Immature natural killer cell (primary cell): Measurements from ENCODE around the gene GSG1L. TPM values are rescaled to one million over a fixed set of nuclear protein-coding genes. Genes with fewer than 3 reads are reported as not detected.

Experiments
- DNase-seq, 3 donors: peaks; one replicate each; pipeline ENCODE4 v3.0.0; 2022; ENCODE audit warnings: mixed read lengths in 1 of 3
- H3K27ac Mint-ChIP-seq, 6 donors: one replicate each; pipeline ENCODE4 v1.8.0; 2020; ENCODE audit warnings: mixed read lengths in 6 of 6, mild to moderate bottlenecking in 5 of 6, inconsistent platforms in 4 of 6, moderate library complexity in 3 of 6
- H3K27me3 Mint-ChIP-seq, 3 donors: one replicate each; pipeline ENCODE4 v1.8.0; 2020 to 2021; ENCODE audit warnings: low read depth in 3 of 3, mild to moderate bottlenecking in 3 of 3, mixed read lengths in 3 of 3, moderate library complexity in 3 of 3, inconsistent platforms in 1 of 3
- H3K36me3 Mint-ChIP-seq, 3 donors: one replicate each; pipeline ENCODE4 v1.8.0; 2020; ENCODE audit warnings: mixed read lengths in 3 of 3, inconsistent platforms in 2 of 3, mild to moderate bottlenecking in 2 of 3
- H3K4me1 Mint-ChIP-seq, 2 donors: one replicate each; pipeline ENCODE4 v1.8.0; 2020; ENCODE audit warnings: inconsistent platforms in 2 of 2, mild to moderate bottlenecking in 2 of 2, mixed read lengths in 2 of 2, moderate library complexity in 1 of 2
- H3K4me3 Mint-ChIP-seq, 5 donors: one replicate each; pipeline ENCODE4 v1.8.0; 2020; ENCODE audit warnings: mild to moderate bottlenecking in 5 of 5, mixed read lengths in 5 of 5, inconsistent platforms in 3 of 5, moderate library complexity in 3 of 5
- H3K9me3 Mint-ChIP-seq, 6 donors: one replicate each; pipeline ENCODE4 v1.8.0; 2020; ENCODE audit warnings: mild to moderate bottlenecking in 6 of 6, mixed read lengths in 6 of 6, inconsistent platforms in 4 of 6, moderate library complexity in 3 of 6
- polyA plus RNA-seq, 3 donors: library from polyadenylated mRNA; unstranded; fragments of 300-500 nt; fragmentation: Illumina TruSeq; gene quantifications; one replicate each; pipeline ENCODE4 v1.2.3, GENCODE V29; 2021

GSG1L gene
- polyA plus RNA-seq, 3 donors from 2014 or later = not detected

DNA sequence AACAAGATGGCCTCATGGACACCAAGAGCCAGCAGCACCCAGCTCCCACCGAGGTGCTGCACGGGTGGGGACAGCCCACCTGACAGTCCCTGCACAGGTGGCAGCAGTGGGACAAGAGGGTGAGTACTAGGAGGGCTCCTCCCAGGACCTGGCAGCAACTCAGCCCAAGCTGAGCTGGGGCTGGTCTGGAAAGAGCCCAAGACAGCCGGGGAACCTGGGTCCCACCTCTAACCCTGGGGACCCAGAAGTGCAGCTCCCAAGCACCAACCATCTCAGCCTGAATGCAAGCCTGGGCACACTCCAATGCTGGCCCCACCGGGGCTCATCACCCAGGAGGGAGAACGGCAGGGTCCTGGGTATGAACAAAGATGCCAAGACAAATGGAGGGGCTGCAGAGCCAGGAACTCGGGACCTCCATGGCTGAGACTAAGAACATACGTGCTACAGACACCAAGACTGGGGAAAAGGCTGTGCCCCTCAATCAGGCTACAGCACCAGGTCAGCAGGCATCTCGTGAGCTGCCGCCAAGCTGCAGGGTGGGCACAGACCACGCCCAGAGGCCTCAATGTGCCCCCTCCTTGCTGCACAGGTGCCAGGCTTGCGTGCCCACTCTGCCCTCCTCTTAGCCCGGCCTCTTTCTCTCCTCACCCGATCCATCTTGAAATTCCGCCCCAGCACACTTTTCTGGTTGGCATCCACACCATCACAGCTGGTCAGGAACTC is 37.5 kb upstream of the GSG1L start:
- Mint-ChIP-seq H3K9me3 (no peaks in the 10 kb centered on the region), H3K36me3 (peaks cover 16 to 57% (median 23%) of the 10 kb centered on the region in 3 donors), H3K4me1 (no peaks in the 10 kb centered on the region), H3K27me3 (peaks cover 2 to 6% (median 3%) of the 10 kb centered on the region in 3 donors), H3K4me3 (no peak overlapping the region), H3K27ac (peak overlapping the region in 2 of 6 donors; percentile 34 to 50)
- DNase-seq = no peak

DNA sequence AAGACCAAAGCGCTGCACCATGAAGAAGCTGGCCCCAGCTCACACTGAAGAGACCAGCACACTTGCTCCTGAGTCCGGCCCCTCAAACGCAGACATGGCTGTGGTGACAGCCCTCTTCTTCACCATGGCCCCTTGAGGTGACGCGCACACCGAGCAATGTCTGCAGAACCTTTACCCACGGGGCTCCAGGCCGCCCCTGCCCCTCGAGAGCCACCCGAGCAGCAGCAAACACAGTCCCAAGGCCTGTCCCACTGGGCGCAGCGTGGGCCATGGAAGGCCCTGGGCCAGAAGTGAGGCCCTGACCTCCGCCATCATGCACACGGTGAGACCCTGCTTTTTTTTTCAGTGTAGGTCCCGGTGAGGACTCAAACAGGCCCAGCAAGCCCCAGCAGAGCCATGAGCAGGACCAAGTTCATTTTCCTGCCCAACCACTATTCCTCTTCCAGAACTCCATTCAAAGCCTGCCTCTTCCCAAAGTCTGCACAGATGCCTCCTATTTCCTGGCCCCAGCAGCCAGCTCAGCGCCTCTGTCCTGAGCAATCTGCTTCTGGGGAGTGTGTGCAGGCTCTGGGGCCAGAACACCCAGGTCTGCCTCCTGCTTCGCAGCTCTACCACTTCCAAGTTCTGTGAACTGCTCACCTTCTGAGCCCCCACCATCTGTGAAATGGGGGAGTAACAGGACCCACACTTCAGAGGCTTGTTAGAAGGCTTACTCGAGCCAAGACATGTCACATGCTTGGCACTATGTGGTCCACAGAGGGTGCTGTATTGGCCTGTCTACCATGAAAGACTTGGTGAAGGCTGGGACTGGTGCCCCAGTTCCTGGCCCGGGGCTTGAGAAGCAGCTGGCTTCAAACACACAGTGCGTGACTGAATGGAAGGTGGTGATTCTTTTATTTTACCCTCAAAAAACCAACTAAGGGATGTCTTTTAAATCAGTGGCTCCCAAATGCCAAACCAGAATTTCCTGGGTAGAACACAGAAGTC is 35.7 kb upstream of the GSG1L start:
- Mint-ChIP-seq H3K4me1 (no peaks in the 10 kb centered on the region), H3K9me3 (no peaks in the 10 kb centered on the region), H3K27me3 (peaks cover 2 to 8% (median 3%) of the 10 kb centered on the region in 3 donors), H3K27ac (peak overlapping the region in 3 of 6 donors; percentile 12 to 64 (median 43)), H3K4me3 (no peak overlapping the region), H3K36me3 (peaks cover 12 to 41% (median 13%) of the 10 kb centered on the region in 3 donors)
- no peak for DNase-seq

DNA sequence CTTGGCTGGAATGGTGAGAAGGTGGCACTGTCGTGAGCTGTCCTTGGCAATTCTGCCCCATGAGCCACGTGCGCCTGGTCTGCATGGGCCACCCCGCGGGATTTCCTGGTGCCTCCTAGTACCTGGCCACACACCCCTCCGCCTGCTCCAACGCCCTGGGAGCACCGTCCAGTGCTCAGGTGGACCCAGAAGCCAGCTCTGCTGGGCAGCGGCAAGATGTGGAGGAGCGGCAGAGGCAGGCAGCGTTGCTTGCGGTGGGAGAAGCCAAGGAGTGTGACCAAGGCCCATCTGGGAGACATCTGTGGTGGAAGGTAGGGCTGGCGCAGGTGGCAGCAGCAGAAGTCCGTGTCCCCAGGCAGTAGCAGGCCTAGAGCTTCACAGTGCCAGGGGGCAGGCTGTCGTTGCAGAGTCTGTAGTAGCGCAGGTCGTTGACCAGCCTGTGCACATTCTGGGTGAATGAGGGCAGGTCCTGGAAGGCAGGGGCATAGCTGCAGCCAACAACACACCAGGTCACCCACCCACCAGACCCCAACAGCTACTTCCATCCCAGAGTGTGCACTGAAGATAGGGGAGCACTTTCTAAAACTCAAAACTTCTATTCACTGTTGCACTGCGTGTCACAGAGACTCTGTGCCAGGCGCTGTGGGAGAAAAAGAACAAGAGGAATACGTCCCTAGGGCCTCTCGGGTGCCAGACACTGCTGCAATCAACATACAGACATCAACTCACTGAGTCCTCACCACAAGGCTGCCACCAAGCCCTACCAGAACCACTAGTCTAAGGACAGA is 34.9 kb upstream of the GSG1L start:
- H3K4me3 Mint-ChIP-seq = no peak overlapping the region
- H3K27ac Mint-ChIP-seq = peak overlapping the region in 1 of 6 donors; percentile 12
- peaks cover 2 to 8% (median 3%) of the 10 kb centered on the region in 3 donors for H3K27me3 Mint-ChIP-seq
- H3K9me3 Mint-ChIP-seq = no peaks in the 10 kb centered on the region
- H3K36me3 Mint-ChIP-seq = peaks cover 12 to 32% (median 13%) of the 10 kb centered on the region in 3 donors
- DNase-seq = no peak
- no peaks in the 10 kb centered on the region for H3K4me1 Mint-ChIP-seq

DNA sequence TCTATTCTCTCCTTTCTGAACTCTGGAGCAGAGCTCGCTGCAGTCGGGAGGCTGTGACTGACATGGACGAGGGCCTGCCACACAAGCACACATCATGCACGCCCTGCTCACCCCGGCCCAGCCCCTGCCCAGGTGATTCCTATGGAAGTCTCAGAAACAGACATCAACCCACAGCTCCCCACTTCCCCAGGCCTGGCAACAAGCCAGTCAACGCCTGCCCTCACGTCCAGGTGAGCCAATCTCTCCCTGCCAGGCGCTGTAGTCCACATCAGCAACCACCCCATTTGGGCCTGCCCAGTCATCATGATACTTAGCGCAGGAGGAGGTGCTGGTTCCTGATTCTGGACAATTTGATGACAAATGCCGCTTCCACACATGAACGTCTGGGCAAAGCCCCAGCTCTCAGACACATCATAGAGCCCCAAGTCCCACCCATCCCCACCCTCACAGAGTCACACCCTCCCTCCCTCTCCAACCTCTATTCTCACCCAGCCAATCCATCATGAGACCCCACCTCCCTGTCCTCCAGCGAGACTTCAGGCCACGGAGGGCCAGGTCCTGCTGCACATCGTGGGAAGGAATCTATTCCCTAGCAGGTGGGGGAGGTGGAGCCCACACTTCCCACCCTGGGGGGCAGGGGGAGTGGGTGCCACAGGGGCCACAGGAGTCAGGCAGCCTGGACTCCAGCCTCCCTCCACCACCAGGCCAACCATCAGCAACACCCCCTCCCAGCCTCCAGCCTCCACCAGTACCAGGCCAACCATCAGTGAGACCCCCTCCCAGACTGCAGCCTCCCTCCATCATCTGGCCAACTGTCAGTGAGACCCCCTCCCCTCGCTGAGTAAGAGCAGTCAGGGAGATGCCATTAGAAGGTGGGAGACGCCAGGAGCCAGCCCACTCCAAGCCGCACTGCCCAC is 33.7 kb upstream of the GSG1L start:
- Mint-ChIP-seq H3K36me3 (peaks cover 9 to 27% (median 9%) of the 10 kb centered on the region in 3 donors), H3K27ac (peak overlapping the region in 3 of 6 donors; percentile 48 to 64 (median 53))

DNA sequence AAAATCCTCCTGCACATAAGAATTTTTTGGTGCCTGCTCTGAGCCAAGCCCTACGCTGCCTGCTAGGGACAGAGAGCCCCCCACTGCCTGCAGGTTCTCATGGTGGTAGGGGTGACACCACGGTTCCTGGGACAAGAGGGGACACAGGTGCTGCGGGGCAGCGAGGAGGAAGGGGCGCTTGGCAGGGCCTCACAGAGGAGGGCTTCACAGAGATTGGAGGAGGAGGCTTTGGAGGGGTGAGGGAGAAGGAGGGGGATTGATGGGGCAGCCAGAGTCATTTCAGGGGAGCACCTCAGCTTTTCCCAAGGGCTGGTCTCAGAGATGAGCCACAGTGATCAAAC is 29.8 kb upstream of the GSG1L start:
- peaks cover 0 to 6% (median 5%) of the 10 kb centered on the region in 3 donors for H3K27me3 Mint-ChIP-seq
- no peak overlapping the region for H3K27ac Mint-ChIP-seq
- DNase-seq = no peak
- H3K36me3 Mint-ChIP-seq = peaks cover 0 to 9% (median 0%) of the 10 kb centered on the region in 3 donors
- no peak overlapping the region for H3K4me3 Mint-ChIP-seq
- H3K9me3 Mint-ChIP-seq = no peaks in the 10 kb centered on the region
- peaks cover 0 to 6% of the 10 kb centered on the region in 2 donors for H3K4me1 Mint-ChIP-seq

More for the DNA sequence above, 33.7 kb upstream of the GSG1L start:
- no peaks in the 10 kb centered on the region for H3K9me3 Mint-ChIP-seq
- no peak overlapping the region for H3K4me3 Mint-ChIP-seq
- H3K27me3 Mint-ChIP-seq = peaks cover 2 to 7% (median 3%) of the 10 kb centered on the region in 3 donors
- no peaks in the 10 kb centered on the region for H3K4me1 Mint-ChIP-seq
- DNase-seq = no peak

DNA sequence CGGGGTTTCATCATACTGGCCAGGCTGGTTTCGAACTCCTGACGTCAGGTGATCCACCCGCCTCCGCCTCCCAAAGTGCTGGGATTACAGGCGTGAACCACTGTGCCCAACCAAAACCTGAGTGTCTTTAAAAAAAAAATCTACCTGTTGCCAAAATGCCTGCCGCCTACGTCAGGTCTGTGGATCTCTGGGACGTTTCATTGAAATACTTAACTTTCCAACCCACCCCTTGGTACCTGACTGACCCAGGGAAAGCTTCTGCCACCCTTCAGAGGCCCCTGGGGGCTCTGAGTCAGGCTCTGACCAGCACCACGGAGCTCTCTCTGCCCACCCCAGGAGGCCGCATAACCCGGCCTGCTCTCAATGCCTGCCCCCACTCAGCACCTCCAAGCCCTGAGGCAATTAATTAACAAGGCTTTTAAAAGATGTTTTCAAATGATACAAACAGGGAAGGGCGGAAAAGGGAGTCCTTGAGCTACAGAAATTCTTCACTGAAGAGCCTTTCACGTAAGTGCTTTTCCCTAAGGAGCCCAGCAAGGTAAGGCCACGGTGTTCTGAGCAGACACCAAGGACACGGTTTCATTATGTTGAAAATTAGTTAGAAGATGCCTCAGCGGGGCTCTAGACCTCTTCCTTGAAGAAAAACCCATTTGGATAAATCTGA is 29.3 kb upstream of the GSG1L start:
- Mint-ChIP-seq H3K9me3 (no peaks in the 10 kb centered on the region), H3K36me3 (peaks cover 0 to 7% (median 0%) of the 10 kb centered on the region in 3 donors), H3K4me1 (peaks cover 0 to 6% of the 10 kb centered on the region in 2 donors), H3K4me3 (no peak overlapping the region), H3K27me3 (peaks cover 0 to 8% (median 6%) of the 10 kb centered on the region in 3 donors), H3K27ac (peak overlapping the region in 1 of 6 donors; percentile 58)
- no peak for DNase-seq

DNA sequence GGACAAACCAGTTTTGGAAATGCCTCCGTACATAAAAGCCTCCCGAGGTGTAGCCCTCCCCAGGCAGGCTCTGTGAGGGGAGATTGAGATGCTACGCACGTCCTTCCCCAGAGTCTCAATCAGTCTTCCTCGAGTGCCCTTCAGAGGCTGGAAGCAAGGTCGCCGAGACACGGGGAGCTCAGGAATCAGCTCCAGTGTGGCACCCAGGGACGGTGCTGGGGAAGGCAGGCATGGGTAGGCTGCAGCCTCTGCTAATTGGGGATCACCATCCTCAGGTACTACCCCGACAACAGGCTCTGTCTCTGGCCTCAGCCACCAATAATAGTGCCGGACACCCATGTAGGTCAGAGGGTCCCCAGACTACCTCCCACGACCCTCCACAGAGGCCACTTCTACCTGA is 28.1 kb upstream of the GSG1L start:
- no peak overlapping the region for H3K4me3 Mint-ChIP-seq
- H3K36me3 Mint-ChIP-seq = peaks cover 0 to 1% (median 0%) of the 10 kb centered on the region in 3 donors
- H3K4me1 Mint-ChIP-seq = peaks cover 0 to 6% of the 10 kb centered on the region in 2 donors
- no peak overlapping the region for H3K27ac Mint-ChIP-seq
- no peaks in the 10 kb centered on the region for H3K9me3 Mint-ChIP-seq
- no peak for DNase-seq
- H3K27me3 Mint-ChIP-seq = peaks cover 0 to 8% (median 4%) of the 10 kb centered on the region in 3 donors

DNA sequence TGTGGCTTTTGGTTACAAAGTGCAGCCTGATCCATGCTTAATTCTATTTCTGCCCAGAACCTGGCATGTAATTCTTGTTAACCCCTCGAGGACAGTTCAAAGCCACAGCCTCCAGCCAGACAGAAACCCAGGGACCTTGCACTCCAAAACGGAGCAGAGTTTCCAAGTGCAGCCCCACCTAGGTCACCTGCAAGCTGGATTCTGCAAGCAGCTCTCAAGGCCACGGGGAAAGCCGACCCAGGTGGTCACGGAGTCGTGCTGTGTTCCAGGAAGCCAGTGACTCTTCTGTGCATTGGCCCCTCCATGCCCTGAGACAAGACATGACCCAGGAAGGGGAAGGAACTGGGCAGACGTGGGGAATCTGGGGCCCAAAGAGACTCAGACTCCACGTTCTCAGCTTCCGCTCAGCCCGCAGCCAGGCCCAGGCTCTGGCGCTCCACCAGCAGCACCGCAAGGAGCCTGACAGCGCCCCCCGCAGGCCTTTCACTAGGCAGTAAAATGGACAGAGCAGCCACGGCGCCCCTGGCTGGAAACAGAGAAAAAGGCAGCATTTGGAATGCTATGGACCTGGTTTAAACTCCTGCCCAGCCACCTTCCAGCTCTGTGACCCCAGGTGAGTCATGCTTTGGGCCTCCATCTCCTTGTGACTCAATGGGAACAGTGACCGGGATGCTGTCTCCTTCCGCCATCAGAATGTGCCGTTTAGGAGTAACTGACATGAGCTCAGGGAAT is 27.3 kb upstream of the GSG1L start:
- DNase-seq = no peak
- no peak overlapping the region for H3K27ac Mint-ChIP-seq
- H3K36me3 Mint-ChIP-seq = no peaks in the 10 kb centered on the region
- no peak overlapping the region for H3K4me3 Mint-ChIP-seq
- peaks cover 0 to 8% (median 3%) of the 10 kb centered on the region in 3 donors for H3K27me3 Mint-ChIP-seq
- H3K4me1 Mint-ChIP-seq = peaks cover 0 to 6% of the 10 kb centered on the region in 2 donors
- H3K9me3 Mint-ChIP-seq = no peaks in the 10 kb centered on the region

DNA sequence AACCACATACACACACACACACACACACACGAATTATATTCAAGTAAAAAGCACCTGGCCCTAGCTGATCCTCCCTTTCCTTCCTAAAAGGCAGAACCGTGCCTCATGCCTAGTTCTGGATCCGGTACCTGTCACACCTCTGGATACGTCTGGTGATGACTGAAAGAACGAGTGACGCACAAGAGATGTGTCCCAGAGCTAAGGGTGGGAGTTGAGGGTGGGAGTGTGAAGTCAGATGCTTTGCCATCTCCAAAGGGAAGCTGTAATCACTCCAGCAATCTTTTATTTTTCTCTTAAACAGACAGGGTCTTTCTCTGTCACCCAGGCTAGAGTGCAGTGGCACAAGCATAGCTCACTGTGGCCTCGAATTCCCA is 26.5 kb upstream of the GSG1L start:
- Mint-ChIP-seq H3K4me1 (peaks cover 0 to 6% of the 10 kb centered on the region in 2 donors), H3K27me3 (peaks cover 0 to 7% (median 3%) of the 10 kb centered on the region in 3 donors), H3K27ac (peak overlapping the region in 5 of 6 donors; percentile 18 to 92 (median 78)), H3K9me3 (no peaks in the 10 kb centered on the region), H3K36me3 (no peaks in the 10 kb centered on the region), H3K4me3 (no peak overlapping the region)
- no peak for DNase-seq

DNA sequence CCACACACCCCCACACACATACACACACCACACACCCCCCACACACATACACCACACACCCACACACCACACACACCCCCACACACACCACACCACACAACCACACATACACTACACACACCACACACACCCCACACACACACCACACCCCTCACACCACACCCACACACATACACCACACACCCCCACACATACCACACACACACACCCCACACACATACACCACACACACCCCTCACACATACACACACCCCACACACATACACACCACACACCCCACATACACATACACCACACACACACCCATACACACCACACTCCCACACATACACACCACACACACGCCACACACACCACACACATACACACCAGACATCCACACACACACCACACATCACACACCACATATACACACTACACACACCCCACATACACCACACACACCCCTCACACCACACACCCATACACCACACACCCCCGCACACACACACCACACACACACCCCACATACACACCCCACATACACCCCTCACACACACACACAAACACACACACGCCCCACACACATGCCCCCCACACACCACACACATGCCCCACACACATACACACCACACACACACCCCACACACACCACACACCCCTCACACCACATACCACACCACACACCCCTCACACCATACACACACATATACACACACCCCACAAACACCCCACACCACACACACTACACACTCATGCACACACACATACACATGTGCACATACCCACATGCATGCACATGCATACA is 25.9 kb upstream of the GSG1L start:
- Mint-ChIP-seq H3K4me1 (peaks cover 0 to 6% of the 10 kb centered on the region in 2 donors), H3K27ac (peak overlapping the region; percentile 18 to 92 (median 78)), H3K27me3 (peaks cover 0 to 4% (median 3%) of the 10 kb centered on the region in 3 donors), H3K36me3 (no peaks in the 10 kb centered on the region), H3K4me3 (no peak overlapping the region), H3K9me3 (no peaks in the 10 kb centered on the region)
- DNase-seq = no peak

DNA sequence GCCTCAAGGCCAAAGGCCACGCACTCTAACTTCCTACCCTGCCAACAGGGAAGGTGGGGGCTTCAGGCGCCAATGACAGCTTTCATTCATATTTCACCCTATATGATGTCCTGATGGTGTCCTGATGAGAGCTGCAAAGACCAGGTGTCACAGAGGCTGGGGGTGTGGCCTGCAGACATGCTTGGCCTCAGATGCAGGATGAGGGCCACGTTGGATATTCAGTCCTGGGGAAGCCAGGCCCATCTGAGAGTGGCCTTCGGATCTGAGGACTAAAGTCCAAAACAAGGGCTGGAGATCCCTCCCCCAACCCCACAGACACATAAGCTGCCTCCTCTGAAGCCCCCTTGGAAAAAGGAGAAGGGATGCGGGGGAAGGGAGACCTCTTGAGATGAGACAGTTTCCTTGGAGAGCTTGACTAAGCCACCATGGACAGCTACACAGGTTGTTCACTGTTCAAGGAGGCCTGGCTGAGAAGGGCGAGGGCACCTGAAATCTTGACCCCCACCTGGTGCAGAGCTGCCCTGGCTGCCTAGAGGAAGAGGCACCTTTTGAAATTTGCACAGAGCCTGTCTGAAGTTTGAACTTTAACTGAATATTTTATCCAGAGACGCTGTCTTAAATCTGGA is 24.3 kb upstream of the GSG1L start:
- H3K36me3 Mint-ChIP-seq = no peaks in the 10 kb centered on the region
- H3K27me3 Mint-ChIP-seq = peaks cover 0 to 4% (median 3%) of the 10 kb centered on the region in 3 donors
- peaks cover 0 to 6% of the 10 kb centered on the region in 2 donors for H3K4me1 Mint-ChIP-seq
- H3K27ac Mint-ChIP-seq = peak overlapping the region in 2 of 6 donors; percentile 32 to 43
- H3K4me3 Mint-ChIP-seq = no peak overlapping the region
- DNase-seq = no peak
- no peaks in the 10 kb centered on the region for H3K9me3 Mint-ChIP-seq
